ENCODE results near the gene RIN1.

Gene RIN1

DNA sequence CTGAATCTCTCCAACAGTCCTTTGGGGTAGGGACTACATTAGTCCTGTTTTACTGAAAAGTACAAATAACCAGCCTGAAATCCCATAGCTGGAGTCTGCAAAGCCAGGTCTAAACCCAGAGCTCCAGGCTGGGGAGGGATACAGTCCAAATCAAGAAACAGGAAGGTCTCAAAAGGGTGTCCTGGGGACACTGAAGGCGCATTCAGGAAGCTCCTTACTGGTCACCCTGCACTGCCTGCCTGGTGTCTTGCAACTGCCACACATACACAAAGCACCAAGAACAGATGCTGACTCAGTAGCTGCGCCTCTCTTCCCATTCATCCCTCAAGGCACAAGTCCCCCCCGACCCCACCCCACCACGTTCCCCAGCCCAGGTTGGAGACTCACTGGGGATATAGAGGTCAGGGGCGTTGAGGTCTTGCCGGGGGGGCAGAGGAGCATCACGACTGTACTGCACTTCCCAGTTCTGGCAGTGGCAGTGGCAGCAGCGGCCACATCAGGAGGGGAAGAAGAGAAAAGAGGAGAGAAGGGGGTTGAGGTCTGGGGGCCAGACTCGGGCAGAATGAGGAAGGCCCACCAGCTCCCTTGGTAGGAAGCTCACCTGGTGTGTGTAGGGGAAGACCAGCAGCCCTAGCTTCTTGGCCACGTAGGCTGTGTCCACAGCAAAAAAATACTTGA, 48.9 kb downstream of the RIN1 start:
- ATAC-seq (replicated peaks) (no peak), DNase-seq (no peak)
- peaks cover 1 to 3% of the 10 kb centered on the region in 2 donors for H3K27me3 Mint-ChIP-seq
- H3K4me1 Mint-ChIP-seq (ENCODE audit: low read depth in 2 of 2) = peaks cover 36 to 40% of the 10 kb centered on the region in 2 donors
- H3K9me3 Mint-ChIP-seq = no peaks in the 10 kb centered on the region
- peaks cover 38% of the 10 kb centered on the region for H3K36me3 Mint-ChIP-seq (ENCODE audit: insufficient read depth)
- H3K4me3 Mint-ChIP-seq = peak overlapping the region; percentile 87 to 89
- H3K27ac Mint-ChIP-seq = no peak overlapping the region

DNA sequence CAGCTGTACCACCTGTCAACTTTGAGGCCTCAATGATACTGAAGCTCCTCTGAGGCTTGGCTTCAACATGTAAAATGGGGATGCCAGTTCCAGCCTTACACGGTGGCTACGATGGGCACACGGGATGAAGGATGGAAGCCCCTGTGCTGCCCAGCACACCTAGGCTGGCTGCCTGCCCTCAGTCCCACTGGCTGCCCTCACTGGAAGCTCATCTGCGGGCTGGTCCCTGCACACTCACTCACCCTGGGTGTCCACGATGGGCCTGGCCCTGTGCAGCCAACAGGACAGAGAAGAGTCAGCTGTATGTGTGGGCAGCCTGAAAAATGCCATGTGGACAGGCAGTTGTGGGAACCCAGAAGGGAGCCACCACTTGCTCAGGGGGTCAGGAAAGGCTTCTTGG, 49.5 kb downstream of the RIN1 start:
- Mint-ChIP-seq H3K9me3 (no peaks in the 10 kb centered on the region), H3K36me3 (ENCODE audit: insufficient read depth) (peaks cover 44% of the 10 kb centered on the region), H3K4me3 (peak overlapping the region in 1 of 2 donors; percentile 87), H3K27me3 (no peaks in the 10 kb centered on the region), H3K27ac (no peak overlapping the region), H3K4me1 (ENCODE audit: low read depth in 2 of 2) (peaks cover 39 to 45% of the 10 kb centered on the region in 2 donors)
- DNase-seq (no peak), ATAC-seq (replicated peaks) (no peak)

DNA sequence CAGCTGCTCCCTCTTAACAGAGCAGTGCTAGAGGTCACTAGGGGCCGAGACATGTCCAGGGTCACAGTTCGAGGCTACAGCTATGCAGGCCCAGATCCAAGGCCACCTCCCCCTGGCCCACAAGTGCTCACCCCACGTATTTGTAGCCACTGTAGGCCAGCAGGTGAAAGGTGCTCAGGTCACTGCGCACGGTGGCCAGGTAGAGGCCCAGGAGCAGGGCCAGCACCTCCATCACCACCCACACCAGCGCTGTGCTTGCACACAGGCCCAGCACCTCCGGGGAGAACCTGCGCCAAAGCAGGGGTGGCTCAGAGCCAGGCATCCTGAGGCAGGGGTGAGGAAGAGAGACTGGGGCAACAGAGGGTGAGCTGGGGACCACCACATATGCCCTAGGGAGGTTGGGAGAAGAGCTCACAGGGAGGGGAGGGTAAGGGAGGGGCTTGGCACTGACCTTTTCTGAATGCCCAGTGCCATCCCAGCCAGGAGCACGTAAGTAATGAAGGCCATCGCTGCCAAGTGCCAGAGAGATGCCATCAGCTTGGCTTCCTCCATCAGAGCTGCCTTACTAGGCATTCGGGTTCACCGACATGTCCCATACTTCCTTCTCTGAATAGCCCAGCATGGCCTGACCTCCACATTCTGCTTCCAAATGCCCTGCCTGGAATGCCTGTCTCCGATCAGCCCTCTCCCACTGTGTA, 50.8 kb downstream of the RIN1 start:
- no peak overlapping the region for H3K4me3 Mint-ChIP-seq

DNA sequence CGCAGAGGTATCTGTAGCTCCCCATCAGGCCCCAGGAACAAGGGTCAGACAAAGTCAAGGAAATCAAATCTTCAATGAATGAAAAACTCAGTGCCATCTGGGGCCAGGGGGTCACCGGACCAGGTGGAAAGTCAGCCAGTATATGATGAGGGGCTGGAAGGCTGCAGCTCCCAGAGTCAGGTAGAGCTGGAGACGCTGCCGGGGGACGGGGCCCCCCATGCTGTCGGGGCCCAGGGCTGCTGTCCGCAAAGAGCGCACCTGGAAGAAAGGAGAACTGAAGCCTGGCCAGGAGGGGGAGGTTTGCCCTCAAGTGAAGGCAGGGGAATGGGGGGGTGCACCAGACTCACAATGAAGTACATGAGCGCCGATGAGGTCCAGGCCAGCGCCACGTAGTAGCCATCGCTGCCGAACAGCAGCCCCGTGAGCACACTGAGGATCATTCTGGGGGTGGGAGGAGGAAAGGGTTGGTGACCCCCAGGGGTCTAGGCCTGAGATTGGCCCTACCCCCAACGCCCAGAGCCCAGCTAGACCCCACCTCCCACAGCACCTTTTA, 51.6 kb downstream of the RIN1 start:
- H3K36me3 Mint-ChIP-seq (ENCODE audit: insufficient read depth) = peaks cover 52% of the 10 kb centered on the region
- H3K27ac Mint-ChIP-seq = peak overlapping the region in 1 of 2 donors; percentile 46
- no peaks in the 10 kb centered on the region for H3K9me3 Mint-ChIP-seq
- no peaks in the 10 kb centered on the region for H3K27me3 Mint-ChIP-seq
- ATAC-seq (replicated peaks) (no peak), DNase-seq (no peak)
- H3K4me3 Mint-ChIP-seq = no peak overlapping the region
- peaks cover 33 to 44% of the 10 kb centered on the region in 2 donors for H3K4me1 Mint-ChIP-seq (ENCODE audit: low read depth in 2 of 2)

More for the DNA sequence above, 50.8 kb downstream of the RIN1 start:
- Mint-ChIP-seq H3K36me3 (ENCODE audit: insufficient read depth) (peaks cover 52% of the 10 kb centered on the region), H3K4me1 (ENCODE audit: low read depth in 2 of 2) (peaks cover 39 to 50% of the 10 kb centered on the region in 2 donors), H3K27me3 (no peaks in the 10 kb centered on the region), H3K27ac (peak overlapping the region in 1 of 2 donors; percentile 71), H3K9me3 (no peaks in the 10 kb centered on the region)
- no peak for DNase-seq
- ATAC-seq (replicated peaks) = no peak

DNA sequence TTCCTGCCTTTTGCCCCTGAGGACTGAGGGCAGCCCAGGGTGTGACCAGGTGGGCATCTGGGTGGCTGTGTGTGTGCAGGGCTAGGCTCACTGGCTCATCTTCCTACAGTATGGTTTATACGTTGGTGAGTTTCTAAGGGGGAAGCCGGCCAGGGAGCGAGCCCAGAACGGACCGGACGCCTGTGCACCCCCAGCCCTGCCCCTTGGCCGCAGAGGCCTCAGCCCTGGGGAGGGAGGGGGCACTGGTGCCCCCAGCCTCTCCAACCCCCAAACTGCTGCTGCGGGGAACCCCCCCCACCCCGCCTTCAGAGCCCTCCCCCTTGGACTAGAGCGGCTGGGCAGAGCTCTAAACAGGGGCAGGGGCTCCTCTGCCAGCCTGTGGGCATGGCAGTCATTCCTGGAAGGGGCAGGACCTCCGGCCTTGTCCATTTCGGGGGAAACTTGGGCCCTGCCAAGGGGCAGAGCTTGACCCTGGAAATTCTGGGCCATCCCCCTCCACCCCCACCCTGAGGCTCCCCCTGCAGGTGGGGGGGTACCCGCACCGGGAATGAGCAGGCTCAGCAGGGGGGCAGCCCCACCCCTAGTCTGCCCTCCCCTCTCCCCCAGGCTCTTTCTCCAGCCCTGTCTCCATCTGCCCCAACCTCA, 52.7 kb downstream of the RIN1 start:
- no peaks in the 10 kb centered on the region for H3K27me3 Mint-ChIP-seq
- ATAC-seq (replicated peaks) (no peak), DNase-seq (no peak)
- no peaks in the 10 kb centered on the region for H3K9me3 Mint-ChIP-seq
- H3K4me3 Mint-ChIP-seq = peak overlapping the region in 1 of 2 donors; percentile 51
- peaks cover 53% of the 10 kb centered on the region for H3K36me3 Mint-ChIP-seq (ENCODE audit: insufficient read depth)
- H3K4me1 Mint-ChIP-seq (ENCODE audit: low read depth in 2 of 2) = peaks cover 33 to 44% of the 10 kb centered on the region in 2 donors
- peak overlapping the region; percentile 87 to 96 for H3K27ac Mint-ChIP-seq

DNA sequence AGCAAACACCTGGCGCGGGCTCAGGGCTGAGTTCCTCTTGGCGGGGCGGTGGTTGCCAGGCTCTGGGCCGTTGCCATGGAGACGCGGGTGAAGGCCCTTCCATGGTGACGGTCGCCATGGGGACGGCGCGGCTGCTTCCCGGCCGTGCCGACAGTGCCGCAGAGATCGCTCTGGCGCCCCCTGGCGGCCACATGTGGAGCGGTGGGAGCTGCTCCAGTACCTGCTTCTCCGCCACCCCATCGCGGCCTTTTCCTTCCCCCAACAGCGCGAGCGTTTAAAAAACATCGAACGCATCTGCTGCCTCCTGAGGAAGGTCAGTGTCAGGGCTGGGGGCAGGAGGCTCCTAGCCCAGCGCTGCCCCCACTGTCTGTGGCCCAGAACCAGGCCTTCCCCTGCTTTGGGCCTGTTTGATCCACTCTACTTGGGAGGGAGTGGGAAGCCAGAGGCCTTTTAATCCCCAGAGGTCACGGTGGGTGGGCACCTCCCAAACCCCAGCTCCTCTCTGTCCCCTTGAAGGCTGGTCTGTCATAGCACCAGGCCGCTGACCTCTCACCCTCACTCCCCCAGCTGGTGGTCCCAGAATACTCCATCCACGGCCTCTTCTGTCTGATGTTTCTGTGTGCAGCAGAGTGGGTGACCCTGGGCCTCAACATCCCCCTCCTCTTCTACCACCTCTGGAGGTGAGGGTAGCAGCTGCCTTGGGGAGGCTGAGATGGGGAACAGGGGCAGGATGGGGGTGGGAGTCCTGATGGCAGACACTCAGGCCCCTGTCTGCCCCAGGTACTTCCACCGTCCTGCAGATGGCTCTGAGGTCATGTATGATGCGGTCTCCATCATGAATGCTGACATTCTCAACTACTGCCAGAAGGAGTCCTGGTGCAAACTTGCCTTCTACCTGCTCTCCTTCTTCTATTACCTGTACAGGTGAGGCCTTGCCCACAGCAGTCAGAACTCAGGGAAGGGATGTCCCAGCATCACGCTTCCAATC, 53.5 kb downstream of the RIN1 start:
- peak; percentile 84 for ATAC-seq (replicated peaks)
- Mint-ChIP-seq H3K4me3 (peak overlapping the region; percentile 55 to 58), H3K36me3 (ENCODE audit: insufficient read depth) (peaks cover 48% of the 10 kb centered on the region), H3K4me1 (ENCODE audit: low read depth in 2 of 2) (peaks cover 29 to 37% of the 10 kb centered on the region in 2 donors), H3K9me3 (no peaks in the 10 kb centered on the region), H3K27ac (peak overlapping the region; percentile 87 to 96), H3K27me3 (no peaks in the 10 kb centered on the region)
- peak; percentile 97 to 100 (median 99) for DNase-seq

Measured in effector memory CD8-positive, alpha-beta T cell (primary cell).